DND-41 (cell line): ENCODE results near the gene THBS1.

ENCODE experiments used
- CTCF ChIP-seq: IDR thresholded peaks from 2 replicates; pipeline ENCODE4 v1.5.1; 2012; ENCODE audit warnings: borderline replicate concordance, low read length, moderate library complexity, mild to moderate bottlenecking; ENCODE audit not compliant: poor library complexity, severe bottlenecking; ENCODE audit errors: extremely low read depth
- EZH2 ChIP-seq: IDR thresholded peaks from 3 replicates; pipeline ENCODE4 v1.6.1; 2012; ENCODE audit warnings: borderline replicate concordance, low read depth, mild to moderate bottlenecking, moderate library complexity, low read length, inconsistent platforms; ENCODE audit not compliant: severe bottlenecking

GRCh38 chr15:39597751-39598185, 16.9 kb downstream of the THBS1 start:
- no peak for TF ChIP-seq CTCF
- TF ChIP-seq EZH2, result no peak
